GM19240 (cell line): Measurements from ENCODE around the gene SLC7A11.

ENCODE experiments used
- DNase-seq: peaks from one replicate; pipeline ENCODE4 v3.0.0; 2011; ENCODE audit warnings: low spot score; ENCODE audit not compliant: insufficient read length

The SLC7A11 gene

GRCh38 chr4:138164208-138164607 is 77.9 kb downstream of the SLC7A11 start:
- DNase-seq = no peak

- no peak for DNase-seq
Measured at GRCh38 chr4:138163171-138163570, 79.0 kb downstream of the SLC7A11 start.

GRCh38 chr4:138162259-138162658 is 79.9 kb downstream of the SLC7A11 start:
- no peak for DNase-seq

GRCh38 chr4:138161351-138161750 is 80.8 kb downstream of the SLC7A11 start:
- DNase-seq = no peak

- no peak for DNase-seq
Measured at GRCh38 chr4:138158746-138159297, 83.3 kb downstream of the SLC7A11 start.

GRCh38 chr4:138140879-138141278 is 101.3 kb downstream of the SLC7A11 start:
- DNase-seq = no peak

GRCh38 chr4:138138774-138139173 is 103.4 kb downstream of the SLC7A11 start:
- DNase-seq = no peak

GRCh38 chr4:138135610-138136009 is 106.5 kb downstream of the SLC7A11 start:
- no peak for DNase-seq

GRCh38 chr4:138118270-138118669 is 123.9 kb downstream of the SLC7A11 start:
- DNase-seq = no peak

GRCh38 chr4:138115053-138115452 is 127.1 kb downstream of the SLC7A11 start:
- no peak for DNase-seq

GRCh38 chr4:138114434-138114833 is 127.7 kb downstream of the SLC7A11 start:
- DNase-seq = peak; percentile 10
